Smooth muscle cell (in vitro differentiated cells): ENCODE data around the gene GSPT1. TPM values are rescaled to one million over a fixed set of nuclear protein-coding genes. Genes with fewer than 3 reads are reported as not detected.

Experiments
- DNase-seq: peaks from one replicate; lab custom pipeline; 2025; ENCODE audit not compliant: unreplicated experiment; lab: John Stamatoyannopoulos, UW
- H2AFZ ChIP-seq: fragments of 200-600 bp; sonication (generic); 2 replicates; pipeline ENCODE4 v1.6.0; 2016; ENCODE audit warnings: antibody characterized with exemption, low read depth, mild to moderate bottlenecking
- H3F3A ChIP-seq: fragments of 200-600 bp; sonication (generic); 2 replicates; pipeline ENCODE4 v1.6.0; 2017; ENCODE audit warnings: antibody characterized with exemption, low read depth
- H3K27ac ChIP-seq: fragments of 200-600 bp; sonication (generic); 2 replicates; pipeline ENCODE4 v1.5.1; 2016; ENCODE audit warnings: low read depth, mild to moderate bottlenecking
- H3K27me3 ChIP-seq: fragments of 200-600 bp; sonication (generic); 2 replicates; pipeline ENCODE4 v1.6.1; 2016; ENCODE audit warnings: low read depth, mild to moderate bottlenecking
- H3K36me3 ChIP-seq: fragments of 200-600 bp; sonication (generic); 2 replicates; pipeline ENCODE4 v1.5.1; 2016; ENCODE audit warnings: low read depth
- H3K4me1 ChIP-seq: fragments of 200-600 bp; sonication (generic); 2 replicates; pipeline ENCODE4 v1.5.1; 2016; ENCODE audit warnings: low read depth
- H3K4me2 ChIP-seq: fragments of 200-600 bp; sonication (generic); 2 replicates; pipeline ENCODE4 v1.6.0; 2016; ENCODE audit warnings: mild to moderate bottlenecking
- H3K4me3 ChIP-seq: fragments of 200-600 bp; sonication (generic); 2 replicates; pipeline ENCODE4 v1.5.1; 2016; ENCODE audit warnings: mild to moderate bottlenecking
- H3K79me2 ChIP-seq: fragments of 200-600 bp; sonication (generic); 2 replicates; pipeline ENCODE4 v1.6.0; 2016; ENCODE audit warnings: low read depth, mild to moderate bottlenecking
- H3K9ac ChIP-seq: fragments of 200-600 bp; sonication (generic); 2 replicates; pipeline ENCODE4 v1.6.0; 2016; ENCODE audit warnings: low read depth
- H3K9me3 ChIP-seq: fragments of 200-600 bp; sonication (generic); replicated peaks from 2 replicates; pipeline ENCODE4 v1.5.1; 2016; ENCODE audit warnings: low read depth
- H4K20me1 ChIP-seq: fragments of 200-600 bp; sonication (generic); 2 replicates; pipeline ENCODE4 v1.6.0; 2016; ENCODE audit warnings: low read depth
- CTCF ChIP-seq: fragments of 200-600 bp; sonication (generic); IDR thresholded peaks from 2 replicates; pipeline ENCODE4 v1.5.1; 2017; ENCODE audit warnings: borderline replicate concordance, mild to moderate bottlenecking, antibody characterized with exemption; ENCODE audit not compliant: insufficient read depth, poor library complexity, severe bottlenecking
- WGBS: methylation state at CpG from one replicate; pipeline ENCODE4 v1.1.7; 2016; ENCODE audit warnings: low lambda C conversion rate; 5-methylcytosine and 5-hydroxymethylcytosine counted together
- polyA plus RNA-seq: library from polyadenylated mRNA; unstranded; fragments of >200 nt; fragmentation: Nextera tagmentation; extraction: Ambion mirVana; gene quantifications from 2 replicates; pipeline ENCODE4 v1.2.1, GENCODE V29; 2016
- total RNA-seq: library from RNA; depleted of rRNA; stranded (reverse); fragments of >200 nt; gene quantifications from 2 replicates; pipeline ENCODE4 v1.2.3, GENCODE V29; 2014

GSPT1 gene
- total and polyA plus RNA-seq, 2 experiments from 2014 or later: 79.1 to 85.4 TPM

- H3K4me2 ChIP-seq: no peak overlapping the region
- WGBS: 98% methylated on average over 5 of the region's 5 CpGs
- H3K4me1 ChIP-seq: no peaks in the 10 kb centered on the region
- H3K9ac ChIP-seq: no peak overlapping the region
- no peak overlapping the region for H2AFZ ChIP-seq
- H3K36me3 ChIP-seq: peaks cover 25% of the 10 kb centered on the region
- H3K27me3 ChIP-seq: no peaks in the 10 kb centered on the region
- H3K27ac ChIP-seq: no peak overlapping the region
- TF ChIP-seq CTCF: no peak
- H3K79me2 ChIP-seq: peaks cover 37% of the 10 kb centered on the region
- peaks cover 3% of the 10 kb centered on the region for H3F3A ChIP-seq
- no peaks in the 10 kb centered on the region for H3K9me3 ChIP-seq
- H3K4me3 ChIP-seq: no peak overlapping the region
- peaks cover 27% of the 10 kb centered on the region for H4K20me1 ChIP-seq
- no peak for DNase-seq
Measured at GRCh38 chr16:11843861-11844260, 71.9 kb downstream of the GSPT1 start.

- Histone ChIP-seq H3K4me1 (no peaks in the 10 kb centered on the region), H3K4me3 (no peak overlapping the region), H3K79me2 (peaks cover 30% of the 10 kb centered on the region)
Measured at GRCh38 chr16:11843206-11843605, 72.5 kb downstream of the GSPT1 start.

GRCh38 chr16:11841026-11841425, 74.7 kb downstream of the GSPT1 start:
- H3K79me2 ChIP-seq: peaks cover 12% of the 10 kb centered on the region
- H3K4me1 ChIP-seq: no peaks in the 10 kb centered on the region
- H3K9me3 ChIP-seq: no peaks in the 10 kb centered on the region
- DNase-seq: no peak
- no peaks in the 10 kb centered on the region for H3K27me3 ChIP-seq
- no peak for TF ChIP-seq CTCF
- peaks cover 9% of the 10 kb centered on the region for H3F3A ChIP-seq
- H3K4me2 ChIP-seq: no peak overlapping the region
- no peak overlapping the region for H3K9ac ChIP-seq
- peaks cover 20% of the 10 kb centered on the region for H3K36me3 ChIP-seq
- WGBS: 91% methylated on average over 7 of the region's 7 CpGs
- H3K4me3 ChIP-seq: no peak overlapping the region
- H4K20me1 ChIP-seq: peaks cover 5% of the 10 kb centered on the region
- no peak overlapping the region for H3K27ac ChIP-seq
- no peak overlapping the region for H2AFZ ChIP-seq

More at GRCh38 chr16:11843206-11843605, 72.5 kb downstream of the GSPT1 start:
- no peaks in the 10 kb centered on the region for H3K9me3 ChIP-seq
- no peak overlapping the region for H3K27ac ChIP-seq
- no peak for TF ChIP-seq CTCF
- H2AFZ ChIP-seq: no peak overlapping the region
- H3K27me3 ChIP-seq: no peaks in the 10 kb centered on the region
- H3F3A ChIP-seq: peaks cover 3% of the 10 kb centered on the region
- H3K4me2 ChIP-seq: no peak overlapping the region
- peaks cover 25% of the 10 kb centered on the region for H3K36me3 ChIP-seq
- peaks cover 21% of the 10 kb centered on the region for H4K20me1 ChIP-seq
- DNase-seq: no peak
- WGBS: 96% methylated on average over 11 of the region's 11 CpGs
- H3K9ac ChIP-seq: no peak overlapping the region

- no peaks in the 10 kb centered on the region for H3K4me1 ChIP-seq
- H3K79me2 ChIP-seq: no peaks in the 10 kb centered on the region
- H3K36me3 ChIP-seq: peaks cover 14% of the 10 kb centered on the region
- no peak overlapping the region for H3K4me2 ChIP-seq
- H4K20me1 ChIP-seq: no peaks in the 10 kb centered on the region
- H3K27me3 ChIP-seq: no peaks in the 10 kb centered on the region
- peaks cover 17% of the 10 kb centered on the region for H3F3A ChIP-seq
- no peaks in the 10 kb centered on the region for H3K9me3 ChIP-seq
- no peak overlapping the region for H3K4me3 ChIP-seq
- no peak overlapping the region for H2AFZ ChIP-seq
- peak overlapping the region; percentile 53 for H3K27ac ChIP-seq
- no peak for DNase-seq
- TF ChIP-seq CTCF: no peak
- WGBS: 65% methylated on average over 7 of the region's 7 CpGs
- no peak overlapping the region for H3K9ac ChIP-seq
Measured at GRCh38 chr16:11836650-11837244, 79.0 kb downstream of the GSPT1 start.
